IPS-18a (cell line): ENCODE measurements around the gene GPR153.
"Not testable (repeated sequence)": the region's sequence is repeated elsewhere in the genome, so short reads cannot be mapped to it uniquely, and the experiment has no call there.

Source experiments
- H3K27ac ChIP-seq: one replicate; pipeline ENCODE4 v1.5.1; 2013; ENCODE audit warnings: low read length
- H3K27me3 ChIP-seq: one replicate; pipeline ENCODE4 v1.6.1; 2013; ENCODE audit warnings: mild to moderate bottlenecking, low read length; ENCODE audit not compliant: control insufficient read depth, insufficient read depth
- H3K36me3 ChIP-seq: one replicate; pipeline ENCODE4 v1.6.1; 2013; ENCODE audit warnings: low read depth, low read length; ENCODE audit not compliant: control insufficient read depth
- H3K4me1 ChIP-seq: one replicate; pipeline ENCODE4 v1.6.1; 2013; ENCODE audit warnings: low read depth, low read length; ENCODE audit not compliant: control insufficient read depth
- H3K4me3 ChIP-seq: one replicate; pipeline ENCODE4 v1.5.1; 2013; ENCODE audit warnings: low read length
- H3K9ac ChIP-seq: one replicate; pipeline ENCODE4 v1.6.1; 2013; ENCODE audit warnings: mild to moderate bottlenecking, low read length, moderate library complexity
- H3K9me3 ChIP-seq: one replicate; pipeline ENCODE4 v1.6.1; 2013; ENCODE audit warnings: low read depth, low read length; ENCODE audit not compliant: control insufficient read depth

Gene GPR153

DNA sequence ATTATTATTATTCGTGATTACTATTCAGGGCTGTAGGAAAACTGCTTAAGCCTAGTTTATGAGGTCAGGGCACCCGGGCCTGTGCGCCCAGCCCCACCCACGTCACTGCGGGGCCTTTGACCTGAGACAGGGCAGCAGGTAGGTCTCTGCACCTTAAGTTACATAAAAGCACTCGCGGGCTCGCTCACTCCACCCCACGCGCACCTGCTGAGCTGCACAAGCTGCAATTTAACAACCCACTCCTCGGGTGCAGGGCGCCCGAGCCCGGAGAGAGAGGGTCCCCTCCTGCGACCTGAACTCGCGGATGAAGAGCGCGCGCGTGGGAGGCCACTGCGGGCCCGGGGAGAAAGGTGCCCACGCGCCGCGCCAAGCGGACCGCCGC is 25.6 kb downstream of the GPR153 start:
- Histone ChIP-seq H3K36me3 (peaks cover 30% of the 10 kb centered on the region), H3K4me1 (peaks cover 26% of the 10 kb centered on the region), H3K4me3 (peak overlapping the region; percentile 94), H3K9ac (peak overlapping the region; percentile 76), H3K9me3 (no peaks in the 10 kb centered on the region), H3K27me3 (no peaks in the 10 kb centered on the region), H3K27ac (no peak overlapping the region)

- Histone ChIP-seq H3K27ac (no peak overlapping the region), H3K9ac (peak overlapping the region; percentile 76), H3K36me3 (peaks cover 36% of the 10 kb centered on the region), H3K4me1 (peaks cover 20% of the 10 kb centered on the region), H3K9me3 (no peaks in the 10 kb centered on the region), H3K4me3 (peak overlapping the region; percentile 94), H3K27me3 (no peaks in the 10 kb centered on the region)
These were observed 26.2 kb downstream of the GPR153 start for GRCh38 chr1:6234502-6235295.

DNA sequence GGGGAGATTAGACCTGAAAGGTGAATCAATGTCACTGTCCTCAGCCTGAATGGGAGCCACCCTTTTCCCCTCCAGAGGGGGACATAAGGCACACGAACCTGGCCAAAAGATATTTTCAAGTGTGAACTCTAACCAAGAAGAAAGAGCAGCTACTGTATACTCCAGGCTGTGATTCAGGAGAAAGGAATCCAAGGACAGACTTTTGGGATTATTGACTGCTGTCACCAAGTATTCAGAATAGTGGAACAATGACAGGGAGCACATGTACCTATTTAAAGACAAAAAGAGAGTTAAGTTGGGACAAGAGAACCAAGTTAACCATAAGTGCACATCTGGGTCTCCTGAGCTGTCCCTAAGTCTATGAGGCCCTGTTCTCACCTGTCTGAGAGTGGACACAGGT is 27.5 kb downstream of the GPR153 start:
- Histone ChIP-seq H3K27me3 (no peaks in the 10 kb centered on the region), H3K4me1 (peaks cover 9% of the 10 kb centered on the region), H3K36me3 (peaks cover 39% of the 10 kb centered on the region), H3K4me3 (no peak overlapping the region), H3K27ac (no peak overlapping the region), H3K9me3 (no peaks in the 10 kb centered on the region), H3K9ac (no peak overlapping the region)

DNA sequence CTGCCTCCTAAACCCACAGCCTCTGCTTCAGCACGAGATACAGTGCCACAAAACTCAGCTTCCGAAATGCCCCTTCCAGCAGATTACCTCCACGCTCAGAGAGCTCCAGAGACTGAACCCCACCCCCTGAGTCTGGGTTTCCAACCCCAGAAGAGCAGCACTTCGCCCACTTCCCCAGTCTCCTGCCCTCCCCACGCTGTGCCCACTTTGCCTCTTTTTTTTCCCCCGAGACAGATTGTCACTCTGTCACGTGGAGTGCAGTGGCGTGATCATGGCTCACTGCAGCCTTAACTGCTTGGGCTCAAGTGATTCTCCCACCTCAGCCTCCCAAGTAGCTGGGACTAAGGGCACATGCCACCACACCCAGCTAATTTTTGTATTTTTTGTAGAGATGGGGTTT is 35.2 kb downstream of the GPR153 start:
- Histone ChIP-seq H3K27ac (no peak overlapping the region), H3K36me3 (peaks cover 69% of the 10 kb centered on the region), H3K4me1 (no peaks in the 10 kb centered on the region), H3K4me3 (no peak overlapping the region), H3K27me3 (no peaks in the 10 kb centered on the region), H3K9me3 (no peaks in the 10 kb centered on the region), H3K9ac (no peak overlapping the region)

- no peaks in the 10 kb centered on the region for H3K4me1 ChIP-seq
- H3K9me3 ChIP-seq, result no peaks in the 10 kb centered on the region
- peaks cover 62% of the 10 kb centered on the region for H3K36me3 ChIP-seq
- no peaks in the 10 kb centered on the region for H3K27me3 ChIP-seq
- no peak overlapping the region for H3K27ac ChIP-seq
- no peak overlapping the region for H3K4me3 ChIP-seq
- no peak overlapping the region for H3K9ac ChIP-seq
These were observed 36.2 kb downstream of the GPR153 start for GRCh38 chr1:6224718-6225117.

GRCh38 chr1:6223617-6224016 is 37.3 kb downstream of the GPR153 start:
- no peak overlapping the region for H3K9ac ChIP-seq
- no peaks in the 10 kb centered on the region for H3K9me3 ChIP-seq
- H3K4me1 ChIP-seq, result no peaks in the 10 kb centered on the region
- H3K36me3 ChIP-seq, result peaks cover 59% of the 10 kb centered on the region
- no peak overlapping the region for H3K27ac ChIP-seq
- no peak overlapping the region for H3K4me3 ChIP-seq
- no peaks in the 10 kb centered on the region for H3K27me3 ChIP-seq

- H3K27ac ChIP-seq, result no peak overlapping the region
- no peak overlapping the region for H3K9ac ChIP-seq
- no peaks in the 10 kb centered on the region for H3K27me3 ChIP-seq
- H3K4me1 ChIP-seq, result no peaks in the 10 kb centered on the region
- peaks cover 56% of the 10 kb centered on the region for H3K36me3 ChIP-seq
- H3K9me3 ChIP-seq, result no peaks in the 10 kb centered on the region
- H3K4me3 ChIP-seq, result no peak overlapping the region
These were observed 38.3 kb downstream of the GPR153 start for GRCh38 chr1:6222636-6223035.

DNA sequence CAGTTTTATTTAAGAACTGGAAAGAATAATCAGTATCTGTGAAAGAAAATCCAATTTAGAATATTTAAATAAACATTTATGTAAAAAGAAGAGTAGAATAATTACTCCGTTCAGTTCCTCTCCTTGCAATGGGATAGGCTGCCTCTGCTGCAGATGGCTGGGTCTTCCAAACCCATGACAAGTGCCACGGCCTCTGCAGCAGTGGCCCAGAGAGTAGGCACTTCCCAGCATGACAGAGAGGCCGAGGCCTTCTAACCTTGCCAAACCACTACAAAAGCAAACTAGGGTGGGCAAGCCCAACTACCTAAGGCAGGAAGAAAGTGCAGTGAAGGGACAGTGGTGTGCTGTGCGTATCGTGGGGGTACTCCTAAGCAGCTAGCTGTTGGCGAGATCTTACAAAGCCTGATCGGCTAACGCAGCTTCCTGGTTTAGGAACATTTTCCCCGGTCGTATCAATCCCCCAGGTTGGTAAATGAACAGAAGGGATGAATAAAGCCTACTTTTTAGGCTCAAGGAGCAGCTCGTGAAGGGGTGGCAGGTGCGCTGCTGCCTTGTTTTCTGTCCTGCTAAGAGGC is 39.6 kb downstream of the GPR153 start:
- Histone ChIP-seq H3K4me1 (no peaks in the 10 kb centered on the region), H3K36me3 (peaks cover 46% of the 10 kb centered on the region), H3K4me3 (no peak overlapping the region), H3K9ac (no peak overlapping the region), H3K27ac (no peak overlapping the region), H3K27me3 (no peaks in the 10 kb centered on the region), H3K9me3 (no peaks in the 10 kb centered on the region)

GRCh38 chr1:6220236-6220635 is 40.7 kb downstream of the GPR153 start:
- Histone ChIP-seq H3K27me3 (no peaks in the 10 kb centered on the region), H3K9me3 (no peaks in the 10 kb centered on the region), H3K27ac (no peak overlapping the region), H3K9ac (no peak overlapping the region), H3K36me3 (peaks cover 38% of the 10 kb centered on the region), H3K4me1 (no peaks in the 10 kb centered on the region), H3K4me3 (no peak overlapping the region)

GRCh38 chr1:6219641-6220040 is 41.3 kb downstream of the GPR153 start:
- H3K27ac ChIP-seq, H3K4me3 ChIP-seq, H3K27me3 ChIP-seq, H3K9me3 ChIP-seq, H3K4me1 ChIP-seq, H3K9ac ChIP-seq: not testable (repeated sequence)
- peaks cover 32% of the 10 kb centered on the region for H3K36me3 ChIP-seq

DNA sequence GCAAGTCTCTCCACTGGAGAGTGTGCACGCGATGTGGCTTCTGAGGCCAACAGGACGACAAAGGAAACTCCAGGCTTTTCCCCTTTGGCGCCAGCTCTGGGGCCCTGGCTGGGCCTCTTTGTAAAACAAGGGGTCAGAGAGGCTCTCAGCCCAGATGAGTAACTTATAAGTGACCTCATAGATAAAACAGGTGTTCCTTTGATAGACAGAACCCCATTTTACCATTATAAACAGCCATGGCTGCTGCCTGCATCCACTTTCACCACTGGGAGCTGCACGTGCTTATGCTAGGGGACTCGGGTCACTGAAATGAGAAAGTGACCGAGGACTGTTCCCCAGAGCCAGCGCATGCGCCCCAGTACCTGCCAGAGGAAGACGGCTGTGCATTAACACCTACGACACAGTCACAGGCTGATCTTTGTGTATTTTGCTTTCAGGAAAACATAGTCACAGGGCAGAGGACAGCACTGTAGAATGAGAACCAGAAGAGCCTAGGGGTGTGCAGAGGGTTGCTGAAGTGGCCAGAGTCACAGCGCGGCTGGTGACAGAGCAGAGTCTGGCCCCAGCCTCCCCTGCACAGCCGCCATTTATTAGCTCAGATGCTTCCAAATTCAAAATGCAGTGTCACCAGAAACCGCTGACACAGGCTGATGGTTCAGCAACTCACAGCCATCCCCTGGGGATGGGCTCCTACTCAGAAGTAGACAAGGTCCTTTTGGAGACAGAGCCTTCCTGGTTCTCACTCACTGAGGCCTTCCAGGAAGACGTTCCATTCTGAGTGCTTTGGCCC is 42.3 kb downstream of the GPR153 start:
- peaks cover 22% of the 10 kb centered on the region for H3K36me3 ChIP-seq
- H3K4me3 ChIP-seq, result no peak overlapping the region
- no peak overlapping the region for H3K9ac ChIP-seq
- no peaks in the 10 kb centered on the region for H3K4me1 ChIP-seq
- H3K9me3 ChIP-seq, result no peaks in the 10 kb centered on the region
- no peak overlapping the region for H3K27ac ChIP-seq
- H3K27me3 ChIP-seq, result no peaks in the 10 kb centered on the region
